Activated gamma-delta T cell treated with Interleukin-2 at 50 U/mL for 16 hours (primary cell): ENCODE measurements around the gene KCNQ1.

Source experiments
- DNase-seq: peaks from one replicate; pipeline ENCODE4 v3.0.0-alpha.2; 2020

The KCNQ1 gene

GRCh38 chr11:2660357-2660939 is 215.6 kb downstream of the KCNQ1 start:
- no peak for DNase-seq

- no peak for DNase-seq
Measured at GRCh38 chr11:2661173-2662023, 216.6 kb downstream of the KCNQ1 start.

GRCh38 chr11:2662024-2662312 is 217.2 kb downstream of the KCNQ1 start:
- no peak for DNase-seq

GRCh38 chr11:2662430-2663299 is 217.9 kb downstream of the KCNQ1 start:
- DNase-seq = no peak

GRCh38 chr11:2663506-2663905 is 218.7 kb downstream of the KCNQ1 start:
- DNase-seq = no peak

- DNase-seq = no peak
Measured at GRCh38 chr11:2663915-2664314, 219.1 kb downstream of the KCNQ1 start.

DNA sequence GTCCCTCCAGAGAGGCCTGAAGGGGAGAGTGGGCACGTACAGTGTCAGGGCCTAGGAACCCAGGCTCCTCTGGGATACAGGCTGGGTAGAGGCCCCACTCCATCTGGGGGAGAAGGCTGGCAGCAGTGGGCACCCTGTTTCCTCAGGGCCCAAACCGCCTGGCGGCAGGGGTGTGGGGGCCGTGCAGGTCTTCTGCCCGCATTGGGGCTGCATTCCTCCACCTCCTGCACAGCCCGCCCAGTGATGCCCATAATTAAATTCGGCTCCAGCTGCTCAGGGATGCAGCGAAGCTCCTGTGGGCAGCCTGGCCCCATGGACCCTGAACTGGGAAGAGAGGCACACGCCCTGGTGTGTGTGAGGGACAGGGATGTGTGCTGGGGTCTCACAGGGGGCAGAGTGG is 219.6 kb downstream of the KCNQ1 start:
- no peak for DNase-seq

DNA sequence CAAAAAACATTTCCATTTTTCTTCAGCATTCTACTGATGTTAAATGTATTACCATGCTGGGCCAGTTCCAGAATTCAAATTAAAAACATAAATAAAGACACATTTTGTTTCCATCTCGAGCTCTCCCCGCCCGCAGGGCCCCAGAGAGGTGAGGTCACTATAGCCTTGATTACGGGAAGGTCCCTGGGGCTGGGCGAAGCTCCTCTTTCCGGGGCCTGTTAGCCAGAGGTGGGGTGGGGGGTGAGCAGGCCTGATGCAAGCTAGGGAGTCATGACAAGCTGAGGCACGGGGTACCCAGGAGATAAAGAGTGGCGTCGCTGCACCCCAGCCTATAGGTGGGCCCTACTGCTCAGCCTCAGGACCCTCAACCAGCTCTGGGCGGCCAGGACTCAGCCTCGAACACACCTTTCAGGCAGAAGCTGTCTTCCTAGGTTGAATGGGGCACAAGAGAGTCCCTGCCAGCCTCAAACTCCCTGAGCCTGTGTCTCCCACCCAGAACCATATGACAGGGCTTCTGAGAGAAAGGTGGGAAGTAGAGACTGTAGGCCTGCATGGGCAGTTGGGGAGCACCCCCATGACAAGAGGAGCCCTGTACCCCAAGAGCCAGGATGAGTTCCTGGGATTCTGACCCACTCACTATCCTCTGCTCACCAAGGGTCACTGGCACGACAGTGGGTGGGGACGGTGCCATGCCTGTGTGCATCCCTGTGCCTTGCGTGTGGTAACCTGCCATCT is 220.2 kb downstream of the KCNQ1 start:
- DNase-seq = no peak

- no peak for DNase-seq
Measured at GRCh38 chr11:2665526-2666400, 221.0 kb downstream of the KCNQ1 start.

- no peak for DNase-seq
Measured at GRCh38 chr11:2666401-2666741, 221.6 kb downstream of the KCNQ1 start.

DNA sequence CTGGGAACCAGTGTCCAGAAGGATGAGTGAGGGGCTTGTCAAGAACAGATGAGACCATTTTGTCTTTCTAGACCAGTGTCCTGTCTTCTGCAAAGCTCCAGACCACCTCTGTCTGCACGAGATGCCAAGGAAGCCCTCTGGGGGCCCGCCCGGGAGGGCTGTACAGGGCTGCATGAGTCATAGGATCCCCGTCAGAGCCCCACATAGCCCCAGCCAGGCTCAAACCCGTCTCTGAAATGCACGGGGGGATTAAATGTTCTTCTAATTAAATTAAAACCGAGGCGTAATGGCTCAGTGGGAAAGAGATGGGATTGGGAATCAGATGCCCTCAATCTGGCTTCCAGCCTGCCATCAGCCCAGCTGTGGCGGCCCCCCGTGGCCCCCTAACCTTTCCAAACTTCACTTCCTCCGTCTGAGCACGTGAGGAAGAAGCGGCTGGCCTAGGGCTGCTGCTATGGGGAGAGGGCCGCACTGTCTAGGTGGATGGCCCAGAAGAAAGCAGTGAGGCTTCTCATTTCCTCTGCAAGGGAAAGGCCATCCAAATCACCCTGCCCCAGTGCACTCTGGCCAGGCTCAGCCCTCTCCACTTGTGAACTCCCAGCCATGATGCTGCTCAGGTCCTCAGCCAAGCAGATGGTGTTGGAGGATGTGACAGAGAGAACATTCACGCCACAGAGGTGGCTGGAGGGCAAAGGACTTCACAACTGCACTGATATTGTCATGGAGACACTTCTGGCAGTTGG is 222.2 kb downstream of the KCNQ1 start:
- no peak for DNase-seq

- DNase-seq = no peak
Measured at GRCh38 chr11:2667940-2668339, 223.1 kb downstream of the KCNQ1 start.

DNA sequence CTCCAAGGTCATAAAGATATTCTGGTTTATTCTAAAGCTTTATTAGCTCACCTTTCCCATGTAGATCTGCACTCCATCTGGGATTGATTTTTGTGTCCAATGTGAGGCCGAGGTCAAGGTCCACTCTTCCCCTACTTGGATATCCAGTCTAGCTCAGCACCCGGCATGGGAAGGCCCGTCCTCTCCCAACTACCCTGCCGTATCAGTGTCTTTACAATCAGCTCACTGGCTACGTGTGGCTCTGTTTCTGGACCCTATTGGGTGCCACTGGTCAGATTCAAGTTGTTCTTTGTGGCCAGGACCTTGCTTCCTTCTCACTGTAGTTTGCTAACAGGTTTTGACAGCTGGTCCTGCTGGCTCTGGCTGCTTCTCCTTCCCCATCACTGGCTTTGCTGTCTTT is 224.1 kb downstream of the KCNQ1 start:
- no peak for DNase-seq

- DNase-seq = no peak
Measured at GRCh38 chr11:2669634-2670469, 225.0 kb downstream of the KCNQ1 start.

DNA sequence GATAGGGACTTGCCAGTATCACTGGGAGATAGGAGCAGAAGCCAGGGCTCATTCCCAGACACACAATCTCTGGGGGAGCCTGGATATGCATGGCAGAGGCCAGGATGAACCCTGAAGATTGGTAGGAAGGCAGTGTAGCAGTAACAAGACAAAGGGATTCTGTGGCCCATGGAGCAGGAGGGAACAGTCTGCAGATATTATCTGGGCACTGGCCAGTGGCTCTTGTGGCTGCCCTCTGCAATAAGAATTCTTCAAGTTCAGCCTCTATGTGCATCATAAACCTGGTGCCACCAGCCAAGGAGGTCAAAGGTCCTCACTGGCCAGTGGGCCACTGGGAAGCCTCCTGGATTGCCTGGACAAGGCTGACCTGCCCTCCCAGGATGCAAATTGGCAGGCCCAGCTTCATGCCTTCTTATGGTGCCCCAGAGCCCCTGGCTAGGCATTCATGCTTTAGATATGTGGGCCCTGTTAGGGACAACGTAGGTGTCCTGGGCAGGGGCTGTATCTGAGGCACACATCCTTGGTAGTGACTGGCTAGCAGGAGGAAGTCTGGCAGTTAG is 225.8 kb downstream of the KCNQ1 start:
- no peak for DNase-seq

GRCh38 chr11:2671748-2672147 is 226.9 kb downstream of the KCNQ1 start:
- DNase-seq = no peak

DNA sequence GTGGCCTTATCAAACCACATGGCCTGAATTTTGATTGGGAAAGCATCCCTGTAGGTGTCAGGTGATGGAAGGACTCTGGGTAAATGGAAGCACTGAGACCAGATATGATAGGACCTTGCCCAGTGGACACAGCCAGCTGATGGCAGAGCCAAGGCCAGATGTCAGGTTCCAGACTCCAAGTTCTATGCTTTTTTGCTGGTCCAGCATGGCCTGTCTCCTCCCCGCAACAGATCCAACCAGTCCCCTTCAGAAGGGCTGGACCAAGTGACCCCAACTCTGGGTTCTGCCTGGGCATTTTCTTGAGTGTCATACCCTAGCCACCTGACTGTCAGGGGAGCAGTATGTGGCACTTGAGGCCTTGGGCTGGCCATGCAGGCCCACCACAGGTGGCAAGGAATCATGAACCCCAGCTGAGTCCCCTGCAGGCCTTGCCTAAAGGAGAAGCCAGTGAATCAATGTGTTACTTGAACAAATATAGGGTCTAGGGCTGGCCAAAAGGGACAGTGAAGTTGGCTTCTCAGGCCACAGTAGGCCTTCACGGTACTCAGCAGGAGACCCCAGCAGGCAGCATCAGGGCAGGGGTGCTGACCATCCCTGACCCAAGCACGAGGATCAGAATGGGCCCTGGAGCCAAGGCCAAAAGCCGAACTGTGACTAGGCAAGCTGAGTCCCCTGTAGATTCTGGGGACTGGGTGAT is 227.9 kb downstream of the KCNQ1 start:
- no peak for DNase-seq

DNA sequence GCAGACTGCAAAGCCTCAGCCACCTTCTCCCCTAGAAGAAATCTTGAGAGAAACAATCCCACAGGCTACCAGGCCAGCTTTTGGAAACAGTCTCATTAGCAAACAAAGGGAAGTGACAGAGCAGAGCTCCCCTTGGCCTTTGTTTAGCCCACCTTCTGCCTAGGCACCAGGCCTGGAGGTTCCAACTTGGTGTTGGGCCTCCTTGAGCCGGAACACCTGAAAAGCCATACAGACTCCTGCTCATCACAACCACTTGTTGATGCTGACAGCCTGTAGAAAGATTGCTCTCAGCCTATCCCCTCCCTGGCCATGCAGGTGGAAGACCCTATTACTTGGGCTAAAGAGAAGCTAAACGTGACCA is 228.4 kb downstream of the KCNQ1 start:
- no peak for DNase-seq

- no peak for DNase-seq
Measured at GRCh38 chr11:2673871-2674471, 229.2 kb downstream of the KCNQ1 start.
